ENCODE data around the gene BPHL. TPM values are rescaled to one million over a fixed set of nuclear protein-coding genes. Genes with fewer than 3 reads are reported as not detected.
"Not testable (repeated sequence)": the region's sequence is repeated elsewhere in the genome, so short reads cannot be mapped to it uniquely, and the experiment has no call there.

BPHL gene
- total and polyA plus RNA-seq, 2 donors = 11.6 to 16.8 TPM

DNA sequence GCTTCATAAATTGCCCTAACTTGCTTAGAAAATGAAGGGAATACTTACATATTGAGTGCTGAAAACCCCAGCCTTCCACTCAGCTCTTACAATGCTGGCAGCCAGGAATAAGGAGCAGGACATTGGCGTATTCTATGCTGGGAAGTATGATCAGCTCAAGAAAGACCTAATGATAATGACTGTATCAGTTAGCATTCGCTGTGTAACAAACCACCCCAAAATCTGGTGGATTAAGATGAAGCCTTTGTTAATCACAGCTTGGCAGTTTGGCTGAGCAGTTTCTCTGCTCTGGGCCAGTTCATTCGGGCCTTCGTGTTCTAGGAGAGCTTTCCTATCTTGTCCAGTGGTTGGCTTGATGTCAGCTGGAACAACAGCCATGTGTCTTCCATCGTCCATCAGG is 72.3 kb downstream of the BPHL start:
- WGBS = 96% methylated on average over 5 of the region's 5 CpGs
- Histone ChIP-seq H3K4me3 (ENCODE audit: low read length in 2 of 2) (no peak overlapping the region), H3K9me3 (ENCODE audit: control insufficient read depth in 2 of 2, insufficient read depth in 1 of 2, low read length in 1 of 2) (peaks cover 0 to 5% of the 10 kb centered on the region in 2 donors), H3K27me3 (ENCODE audit: control insufficient read depth in 2 of 2, insufficient read depth in 1 of 2, low read length in 1 of 2) (peaks cover 0 to 13% of the 10 kb centered on the region in 2 donors), H3K4me1 (ENCODE audit: control insufficient read depth in 2 of 2, insufficient read depth in 2 of 2, low read length in 2 of 2) (no peaks in the 10 kb centered on the region), H3K36me3 (ENCODE audit: control insufficient read depth in 2 of 2, insufficient read depth in 2 of 2, low read length in 1 of 2) (no peaks in the 10 kb centered on the region), H3K27ac (ENCODE audit: low read depth in 1 of 2, low read length in 1 of 2) (no peak overlapping the region)
- DNase-seq (ENCODE audit: low read depth in 6 of 9, low spot score in 9 of 9) = no peak

DNA sequence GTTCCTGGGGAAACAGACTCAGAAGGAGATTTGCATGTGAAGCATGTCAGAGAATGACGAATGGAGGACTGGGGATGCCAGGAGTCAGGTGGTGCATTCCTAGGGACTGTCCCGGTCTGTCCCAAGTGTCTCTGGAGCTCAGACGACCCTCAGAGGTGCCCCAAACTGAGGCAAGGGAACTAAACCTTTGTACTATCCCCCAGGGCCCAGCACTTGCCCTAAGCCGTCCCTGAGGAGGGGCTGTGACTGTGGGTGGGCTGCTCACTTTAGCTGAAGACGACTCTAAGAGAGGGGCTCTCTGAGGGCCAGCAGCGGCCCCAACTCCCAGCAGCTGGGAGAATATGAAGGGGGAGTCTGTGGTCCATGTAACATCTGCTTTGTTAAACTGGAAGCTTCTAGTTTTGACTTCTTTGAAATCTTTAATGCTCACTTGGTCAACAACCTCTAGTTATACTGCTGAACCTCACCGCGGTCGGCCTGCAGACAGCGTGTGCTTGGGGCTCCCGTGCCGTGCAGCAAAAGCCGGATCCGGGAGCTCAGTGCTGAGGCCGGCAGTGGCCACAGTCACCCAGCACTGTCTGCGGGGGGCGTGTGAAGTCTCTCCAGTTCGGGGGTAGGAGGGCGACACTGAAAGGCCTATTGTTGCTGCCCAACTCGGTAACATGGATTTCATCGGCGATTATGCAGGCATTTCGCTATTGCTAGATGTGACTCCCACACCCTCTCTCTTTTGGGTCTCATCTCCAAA is 74.8 kb downstream of the BPHL start:
- H3K4me3 ChIP-seq (ENCODE audit: low read length in 2 of 2) = no peak overlapping the region
- no peak overlapping the region for H3K27ac ChIP-seq (ENCODE audit: low read depth in 1 of 2, low read length in 1 of 2)
- DNase-seq (ENCODE audit: low read depth in 6 of 9, low spot score in 9 of 9) = no peak
- H3K4me1 ChIP-seq (ENCODE audit: control insufficient read depth in 2 of 2, insufficient read depth in 2 of 2, low read length in 2 of 2) = no peaks in the 10 kb centered on the region
- 95% methylated on average over 23 of the region's 23 CpGs for WGBS
- H3K36me3 ChIP-seq (ENCODE audit: control insufficient read depth in 2 of 2, insufficient read depth in 2 of 2, low read length in 1 of 2) = no peaks in the 10 kb centered on the region
- H3K9me3 ChIP-seq (ENCODE audit: control insufficient read depth in 2 of 2, insufficient read depth in 1 of 2, low read length in 1 of 2) = peaks cover 0 to 5% of the 10 kb centered on the region in 2 donors
- peaks cover 0 to 10% of the 10 kb centered on the region in 2 donors for H3K27me3 ChIP-seq (ENCODE audit: control insufficient read depth in 2 of 2, insufficient read depth in 1 of 2, low read length in 1 of 2)

DNA sequence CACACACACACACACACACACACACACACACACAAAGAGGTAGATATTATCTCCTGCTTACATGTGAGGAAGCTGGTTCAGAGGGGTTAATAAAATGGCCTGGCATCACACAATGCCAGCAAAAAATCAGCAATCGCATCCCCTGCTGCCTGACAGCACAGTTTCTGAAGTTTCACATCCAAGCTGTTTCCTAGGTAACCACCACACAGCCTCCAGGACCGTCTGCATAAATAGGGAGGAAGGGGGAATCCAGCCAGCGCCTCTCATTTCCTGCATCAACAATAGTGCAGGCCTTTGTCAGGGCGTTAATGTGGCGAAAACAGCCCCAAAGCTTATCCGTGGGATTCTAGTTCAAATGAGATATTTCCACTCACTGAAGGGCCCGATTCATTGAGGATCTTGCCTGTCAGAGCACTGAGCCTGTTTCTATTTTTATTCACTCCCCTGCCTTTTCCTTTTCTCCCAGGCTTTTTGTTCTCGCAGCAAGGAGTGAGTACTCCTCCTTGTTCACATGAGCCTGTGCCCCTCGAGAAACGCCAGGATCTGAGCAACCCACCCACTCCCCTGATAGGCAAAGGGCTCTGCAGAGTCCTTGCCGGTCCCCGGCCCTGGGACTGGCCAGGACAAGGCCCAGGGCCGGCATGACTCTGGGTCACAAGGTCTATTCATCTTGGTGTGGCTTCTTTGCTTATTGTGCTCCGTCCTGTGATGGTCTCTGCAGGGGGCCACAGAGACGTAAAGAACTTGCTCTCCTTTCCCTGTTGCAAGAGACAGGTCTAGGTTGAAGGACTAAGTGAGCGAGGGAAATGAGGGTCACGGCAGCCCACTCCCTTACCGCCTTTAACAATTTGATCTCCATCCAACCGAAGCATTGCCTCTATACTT is 76.3 kb downstream of the BPHL start:
- H3K27me3 ChIP-seq (ENCODE audit: control insufficient read depth in 2 of 2, insufficient read depth in 1 of 2, low read length in 1 of 2) = peaks cover 0 to 6% of the 10 kb centered on the region in 2 donors
- H3K27ac ChIP-seq (ENCODE audit: low read depth in 1 of 2, low read length in 1 of 2) = no peak overlapping the region
- no peaks in the 10 kb centered on the region for H3K4me1 ChIP-seq (ENCODE audit: control insufficient read depth in 2 of 2, insufficient read depth in 2 of 2, low read length in 2 of 2)
- DNase-seq (ENCODE audit: low read depth in 6 of 9, low spot score in 9 of 9) = no peak
- WGBS = 66% methylated on average over 19 of the region's 19 CpGs
- no peaks in the 10 kb centered on the region for H3K36me3 ChIP-seq (ENCODE audit: control insufficient read depth in 2 of 2, insufficient read depth in 2 of 2, low read length in 1 of 2)
- H3K9me3 ChIP-seq (ENCODE audit: control insufficient read depth in 2 of 2, insufficient read depth in 1 of 2, low read length in 1 of 2) = peaks cover 0 to 5% of the 10 kb centered on the region in 2 donors
- H3K4me3 ChIP-seq (ENCODE audit: low read length in 2 of 2) = no peak overlapping the region

DNA sequence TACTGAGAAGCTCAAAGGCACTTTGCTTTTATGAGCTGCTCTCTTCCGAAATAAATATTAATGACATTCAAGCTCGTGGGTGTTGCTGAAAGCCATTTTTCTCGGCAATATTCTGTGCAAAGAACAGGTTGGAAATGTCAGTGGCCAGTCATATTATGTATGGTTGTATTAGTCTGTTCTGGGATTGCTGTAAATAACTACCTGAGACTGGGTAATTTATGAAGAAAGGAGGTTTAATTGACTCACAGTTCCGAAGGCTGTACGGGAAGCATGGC is 76.8 kb downstream of the BPHL start:
- H3K27ac ChIP-seq (ENCODE audit: low read depth in 1 of 2, low read length in 1 of 2) = no peak overlapping the region
- H3K4me1 ChIP-seq (ENCODE audit: control insufficient read depth in 2 of 2, insufficient read depth in 2 of 2, low read length in 2 of 2) = no peaks in the 10 kb centered on the region
- H3K4me3 ChIP-seq (ENCODE audit: low read length in 2 of 2) = no peak overlapping the region
- 89% methylated on average over 5 of the region's 5 CpGs for WGBS
- peaks cover 0 to 3% of the 10 kb centered on the region in 2 donors for H3K9me3 ChIP-seq (ENCODE audit: control insufficient read depth in 2 of 2, insufficient read depth in 1 of 2, low read length in 1 of 2)
- H3K27me3 ChIP-seq (ENCODE audit: control insufficient read depth in 2 of 2, insufficient read depth in 1 of 2, low read length in 1 of 2) = peaks cover 0 to 4% of the 10 kb centered on the region in 2 donors
- DNase-seq (ENCODE audit: low read depth in 6 of 9, low spot score in 9 of 9) = no peak
- H3K36me3 ChIP-seq (ENCODE audit: control insufficient read depth in 2 of 2, insufficient read depth in 2 of 2, low read length in 1 of 2) = no peaks in the 10 kb centered on the region

DNA sequence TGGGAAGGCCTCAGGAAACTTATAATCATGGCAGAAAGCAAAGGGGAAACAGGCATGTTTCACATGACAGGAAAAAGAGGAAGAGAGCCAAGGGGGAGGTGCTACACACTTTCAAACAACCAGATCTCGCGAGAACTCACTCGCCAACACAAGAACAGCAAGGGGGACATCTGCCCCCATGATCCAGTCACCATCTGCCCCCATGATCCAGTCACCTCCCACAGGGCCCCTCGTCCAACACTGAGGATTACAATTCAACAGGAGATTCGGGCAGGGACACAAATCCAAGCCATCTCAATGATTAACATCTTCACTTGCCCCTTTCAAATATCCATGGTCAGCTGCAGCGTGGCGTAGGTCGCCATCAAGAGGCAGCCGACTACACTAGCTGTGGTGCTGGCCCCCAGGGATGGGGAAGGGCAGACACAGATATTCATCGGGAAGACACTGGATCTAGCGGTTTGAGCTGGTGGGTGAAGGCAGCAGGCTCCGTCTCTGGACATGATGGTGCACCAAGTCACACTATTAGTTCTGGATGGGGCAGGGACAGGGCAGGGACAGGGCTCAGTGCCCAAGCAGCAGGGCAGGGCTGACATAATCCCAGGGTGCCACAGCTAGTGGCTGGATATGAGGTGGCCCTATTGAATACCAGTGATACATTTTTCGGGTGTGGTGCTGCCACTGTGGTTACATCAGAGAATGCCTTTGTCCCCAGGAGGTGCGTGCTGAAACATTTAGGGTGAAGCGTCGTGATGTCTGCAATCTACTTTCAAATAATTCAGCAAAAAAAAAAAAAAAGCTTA is 77.4 kb downstream of the BPHL start:
- DNase-seq (ENCODE audit: low read depth in 6 of 9, low spot score in 9 of 9) = no peak
- Histone ChIP-seq H3K4me1 (ENCODE audit: control insufficient read depth in 2 of 2, insufficient read depth in 2 of 2, low read length in 2 of 2) (no peaks in the 10 kb centered on the region), H3K9me3 (ENCODE audit: control insufficient read depth in 2 of 2, insufficient read depth in 1 of 2, low read length in 1 of 2) (peaks cover 0 to 3% of the 10 kb centered on the region in 2 donors), H3K27me3 (ENCODE audit: control insufficient read depth in 2 of 2, insufficient read depth in 1 of 2, low read length in 1 of 2) (peaks cover 0 to 4% of the 10 kb centered on the region in 2 donors), H3K4me3 (ENCODE audit: low read length in 2 of 2) (no peak overlapping the region), H3K27ac (ENCODE audit: low read depth in 1 of 2, low read length in 1 of 2) (no peak overlapping the region), H3K36me3 (ENCODE audit: control insufficient read depth in 2 of 2, insufficient read depth in 2 of 2, low read length in 1 of 2) (no peaks in the 10 kb centered on the region)
- 87% methylated on average over 16 of the region's 16 CpGs for WGBS

DNA sequence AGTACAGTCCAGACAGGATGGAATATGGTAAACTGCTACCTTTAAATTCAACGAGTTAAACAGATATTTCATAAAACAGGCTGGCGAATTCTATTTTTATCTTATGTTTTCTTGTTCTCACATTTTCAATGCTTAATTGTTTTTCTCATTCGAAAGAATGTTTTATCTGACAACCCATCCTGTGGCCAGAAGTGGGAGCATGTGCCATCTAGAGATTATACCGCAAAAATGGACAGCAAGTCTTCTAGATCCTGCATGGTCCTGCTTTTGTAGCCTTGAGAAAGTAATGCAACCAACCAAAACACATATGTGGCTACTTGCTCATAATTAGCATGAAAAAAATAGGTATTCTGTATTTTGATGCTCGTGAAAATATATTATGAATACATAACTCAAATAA is 78.3 kb downstream of the BPHL start:
- H3K36me3 ChIP-seq (ENCODE audit: control insufficient read depth in 2 of 2, insufficient read depth in 2 of 2, low read length in 1 of 2) = no peaks in the 10 kb centered on the region
- H3K27me3 ChIP-seq (ENCODE audit: control insufficient read depth in 2 of 2, insufficient read depth in 1 of 2, low read length in 1 of 2) = peaks cover 0 to 4% of the 10 kb centered on the region in 2 donors
- no peak for DNase-seq (ENCODE audit: low read depth in 6 of 9, low spot score in 9 of 9)
- no peak overlapping the region for H3K4me3 ChIP-seq (ENCODE audit: low read length in 2 of 2)
- no peak overlapping the region for H3K27ac ChIP-seq (ENCODE audit: low read depth in 1 of 2, low read length in 1 of 2)
- no peaks in the 10 kb centered on the region for H3K4me1 ChIP-seq (ENCODE audit: control insufficient read depth in 2 of 2, insufficient read depth in 2 of 2, low read length in 2 of 2)
- WGBS = 90% methylated on average over 5 of the region's 5 CpGs
- H3K9me3 ChIP-seq (ENCODE audit: control insufficient read depth in 2 of 2, insufficient read depth in 1 of 2, low read length in 1 of 2) = peaks cover 0 to 3% of the 10 kb centered on the region in 2 donors

DNA sequence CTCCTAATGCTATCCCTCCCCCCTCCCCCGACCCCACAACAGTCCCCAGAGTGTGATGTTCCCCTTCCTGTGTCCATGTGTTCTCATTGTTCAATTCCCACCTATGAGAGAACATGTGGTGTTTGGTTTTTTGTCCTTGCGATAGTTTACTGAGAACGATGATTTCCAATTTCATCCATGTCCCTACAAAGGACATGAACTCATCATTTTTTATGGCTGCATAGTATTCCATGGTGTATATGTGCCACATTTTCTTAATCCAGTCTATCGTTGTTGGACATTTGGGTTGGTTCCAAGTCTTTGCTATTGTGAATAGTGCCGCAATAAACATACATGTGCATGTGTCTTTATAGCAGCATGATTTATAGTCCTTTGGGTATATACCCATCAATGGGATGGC is 79.2 kb downstream of the BPHL start:
- 95% methylated on average over 4 of the region's 5 CpGs for WGBS
- H3K27ac ChIP-seq (ENCODE audit: low read depth in 1 of 2, low read length in 1 of 2); H3K36me3 ChIP-seq (ENCODE audit: control insufficient read depth in 2 of 2, insufficient read depth in 2 of 2, low read length in 1 of 2); H3K9me3 ChIP-seq (ENCODE audit: control insufficient read depth in 2 of 2, insufficient read depth in 1 of 2, low read length in 1 of 2); DNase-seq (ENCODE audit: low read depth in 6 of 9, low spot score in 9 of 9); H3K27me3 ChIP-seq (ENCODE audit: control insufficient read depth in 2 of 2, insufficient read depth in 1 of 2, low read length in 1 of 2); H3K4me1 ChIP-seq (ENCODE audit: control insufficient read depth in 2 of 2, insufficient read depth in 2 of 2, low read length in 2 of 2); H3K4me3 ChIP-seq (ENCODE audit: low read length in 2 of 2): not testable (repeated sequence)

DNA sequence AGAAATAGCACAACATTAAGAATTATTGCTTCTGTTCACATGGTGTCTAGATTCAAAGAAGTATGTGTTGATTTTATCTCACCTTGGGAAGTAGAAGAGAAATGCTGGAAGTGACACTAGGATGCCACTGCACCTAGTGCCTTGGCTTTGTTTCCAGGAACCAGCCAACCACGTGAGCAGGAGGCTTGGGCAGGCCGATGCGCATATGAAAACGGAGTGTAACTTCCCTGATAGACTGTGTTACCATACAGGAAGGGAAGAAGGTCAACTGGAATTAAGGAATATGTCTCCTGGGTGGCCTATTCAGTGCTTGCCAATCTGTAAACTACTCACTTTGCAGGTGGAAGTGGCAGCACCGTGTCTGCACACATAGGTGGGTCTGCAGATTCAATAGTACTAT is 80.9 kb downstream of the BPHL start:
- Histone ChIP-seq H3K27me3 (ENCODE audit: control insufficient read depth in 2 of 2, insufficient read depth in 1 of 2, low read length in 1 of 2) (peaks cover 0 to 4% of the 10 kb centered on the region in 2 donors), H3K27ac (ENCODE audit: low read depth in 1 of 2, low read length in 1 of 2) (no peak overlapping the region), H3K4me3 (ENCODE audit: low read length in 2 of 2) (no peak overlapping the region), H3K36me3 (ENCODE audit: control insufficient read depth in 2 of 2, insufficient read depth in 2 of 2, low read length in 1 of 2) (no peaks in the 10 kb centered on the region), H3K9me3 (ENCODE audit: control insufficient read depth in 2 of 2, insufficient read depth in 1 of 2, low read length in 1 of 2) (peaks cover 0 to 3% of the 10 kb centered on the region in 2 donors), H3K4me1 (ENCODE audit: control insufficient read depth in 2 of 2, insufficient read depth in 2 of 2, low read length in 2 of 2) (no peaks in the 10 kb centered on the region)
- DNase-seq (ENCODE audit: low read depth in 6 of 9, low spot score in 9 of 9) = no peak
- WGBS = 95% methylated on average over 5 of the region's 5 CpGs

DNA sequence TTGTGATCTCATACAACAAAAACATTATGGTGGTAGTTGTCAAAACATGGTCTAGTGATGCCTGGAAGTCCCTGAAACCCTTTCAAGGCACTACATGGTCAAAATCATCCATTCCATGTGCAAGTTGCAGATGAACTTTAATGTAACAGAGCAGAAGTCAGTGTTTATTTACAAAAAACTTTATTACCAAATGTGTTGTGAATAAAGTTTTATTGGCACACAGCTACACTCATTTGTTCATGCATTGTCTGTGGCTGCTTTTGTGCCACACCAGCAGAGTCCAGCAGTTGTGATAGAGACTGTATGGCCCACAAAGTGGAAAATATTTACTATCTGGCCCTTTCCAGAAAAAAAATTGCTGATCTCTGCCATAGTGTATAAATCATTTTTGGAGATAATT is 82.2 kb downstream of the BPHL start:
- Histone ChIP-seq H3K9me3 (ENCODE audit: control insufficient read depth in 2 of 2, insufficient read depth in 1 of 2, low read length in 1 of 2) (peaks cover 0 to 1% of the 10 kb centered on the region in 2 donors), H3K4me3 (ENCODE audit: low read length in 2 of 2) (no peak overlapping the region), H3K27ac (ENCODE audit: low read depth in 1 of 2, low read length in 1 of 2) (no peak overlapping the region), H3K36me3 (ENCODE audit: control insufficient read depth in 2 of 2, insufficient read depth in 2 of 2, low read length in 1 of 2) (no peaks in the 10 kb centered on the region), H3K4me1 (ENCODE audit: control insufficient read depth in 2 of 2, insufficient read depth in 2 of 2, low read length in 2 of 2) (no peaks in the 10 kb centered on the region), H3K27me3 (ENCODE audit: control insufficient read depth in 2 of 2, insufficient read depth in 1 of 2, low read length in 1 of 2) (peaks cover 0 to 4% of the 10 kb centered on the region in 2 donors)
- no peak for DNase-seq (ENCODE audit: low read depth in 6 of 9, low spot score in 9 of 9)

Data from thymus (tissue), 11 donors.